ENCODE results near the gene MUC2.
"Not testable (repeated sequence)": the region's sequence is repeated elsewhere in the genome, so short reads cannot be mapped to it uniquely, and the experiment has no call there.

Gene MUC2

GRCh38 chr11:1103401-1104360, 29.0 kb downstream of the MUC2 start:
- no peak for DNase-seq (ENCODE audit: low read depth in 2 of 3, low spot score in 2 of 3)

DNA sequence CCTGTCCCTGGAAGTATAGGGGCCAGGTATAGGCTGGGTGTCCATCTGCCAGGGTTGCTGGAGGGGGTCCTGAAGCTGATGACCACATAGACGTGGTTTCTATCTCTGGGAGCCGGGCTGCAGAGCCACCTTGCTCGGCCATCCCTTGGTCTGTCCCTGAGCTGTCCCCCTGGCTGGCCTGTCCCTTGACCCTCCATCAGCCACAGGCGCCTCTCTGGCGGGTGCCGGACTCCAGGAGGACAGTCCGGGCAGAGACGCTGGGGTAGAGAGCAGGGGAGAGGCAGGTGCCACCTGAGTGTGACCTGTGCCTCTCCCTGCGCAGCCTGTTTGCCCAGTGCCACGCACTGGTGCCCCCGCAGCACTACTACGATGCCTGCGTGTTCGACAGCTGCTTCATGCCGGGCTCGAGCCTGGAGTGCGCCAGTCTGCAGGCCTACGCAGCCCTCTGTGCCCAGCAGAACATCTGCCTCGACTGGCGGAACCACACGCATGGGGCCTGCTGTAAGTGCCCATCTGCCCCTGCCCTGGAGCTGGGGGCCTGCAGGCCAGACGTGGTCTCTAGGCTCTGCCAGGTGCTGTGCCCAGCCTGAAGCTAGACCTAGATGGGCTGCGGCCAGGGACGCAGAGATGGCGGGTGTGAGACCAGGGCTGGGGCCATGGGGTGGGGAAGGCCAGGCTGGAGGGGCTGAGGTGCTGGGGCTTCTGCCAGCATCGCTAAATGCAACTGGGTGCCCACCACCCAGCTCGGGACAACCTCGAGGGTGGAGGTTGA, 29.9 kb downstream of the MUC2 start:
- no peak for DNase-seq (ENCODE audit: low read depth in 2 of 3, low spot score in 2 of 3)

GRCh38 chr11:1105183-1105565, 30.5 kb downstream of the MUC2 start:
- DNase-seq (ENCODE audit: low read depth in 2 of 3, low spot score in 2 of 3) = no peak

GRCh38 chr11:1106387-1106786, 31.7 kb downstream of the MUC2 start:
- DNase-seq (ENCODE audit: low read depth in 2 of 3, low spot score in 2 of 3) = no peak

- no peak for DNase-seq (ENCODE audit: low read depth in 2 of 3, low spot score in 2 of 3)
These were observed 32.9 kb downstream of the MUC2 start for GRCh38 chr11:1107316-1108245.

- DNase-seq (ENCODE audit: low read depth in 2 of 3, low spot score in 2 of 3) = no peak
These were observed 33.7 kb downstream of the MUC2 start for GRCh38 chr11:1108246-1108900.

GRCh38 chr11:1109101-1109917, 34.6 kb downstream of the MUC2 start:
- no peak for DNase-seq (ENCODE audit: low read depth in 2 of 3, low spot score in 2 of 3)

- no peak for DNase-seq (ENCODE audit: low read depth in 2 of 3, low spot score in 2 of 3)
These were observed 35.4 kb downstream of the MUC2 start for GRCh38 chr11:1109918-1110705.

DNA sequence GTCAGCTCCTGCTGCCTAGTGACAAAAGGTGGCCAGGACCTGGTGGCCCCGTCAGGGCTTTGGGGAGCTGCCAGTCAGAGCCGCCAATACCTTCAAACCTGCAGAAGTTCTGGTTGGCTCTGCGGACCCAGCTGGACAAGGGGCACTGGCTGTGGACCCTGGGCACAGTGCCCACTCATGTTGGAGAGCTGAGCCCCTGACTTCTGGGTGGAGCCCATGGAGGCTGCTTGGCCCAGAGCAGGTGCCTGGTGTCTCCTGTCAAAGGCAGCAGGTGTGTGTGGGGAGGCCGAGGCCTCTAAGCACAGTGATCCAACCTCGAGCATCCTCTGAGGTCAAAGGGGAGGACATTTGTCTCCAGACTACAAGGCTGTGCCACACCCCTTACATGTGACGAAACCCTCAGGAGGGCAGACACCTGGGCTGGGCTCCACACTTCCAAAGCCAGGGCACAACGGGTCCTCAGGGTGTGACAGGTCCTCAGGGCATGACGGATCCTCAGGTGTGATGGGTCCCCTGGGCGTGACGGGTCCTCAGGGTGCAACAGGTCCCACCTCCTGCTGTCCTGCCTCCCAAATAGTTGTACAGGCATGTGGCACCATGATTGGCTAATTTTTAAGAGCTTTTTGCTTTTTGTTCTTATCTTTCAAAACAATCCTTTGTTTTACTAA, 37.0 kb downstream of the MUC2 start:
- DNase-seq (ENCODE audit: low read depth in 2 of 3, low spot score in 2 of 3) = no peak

DNA sequence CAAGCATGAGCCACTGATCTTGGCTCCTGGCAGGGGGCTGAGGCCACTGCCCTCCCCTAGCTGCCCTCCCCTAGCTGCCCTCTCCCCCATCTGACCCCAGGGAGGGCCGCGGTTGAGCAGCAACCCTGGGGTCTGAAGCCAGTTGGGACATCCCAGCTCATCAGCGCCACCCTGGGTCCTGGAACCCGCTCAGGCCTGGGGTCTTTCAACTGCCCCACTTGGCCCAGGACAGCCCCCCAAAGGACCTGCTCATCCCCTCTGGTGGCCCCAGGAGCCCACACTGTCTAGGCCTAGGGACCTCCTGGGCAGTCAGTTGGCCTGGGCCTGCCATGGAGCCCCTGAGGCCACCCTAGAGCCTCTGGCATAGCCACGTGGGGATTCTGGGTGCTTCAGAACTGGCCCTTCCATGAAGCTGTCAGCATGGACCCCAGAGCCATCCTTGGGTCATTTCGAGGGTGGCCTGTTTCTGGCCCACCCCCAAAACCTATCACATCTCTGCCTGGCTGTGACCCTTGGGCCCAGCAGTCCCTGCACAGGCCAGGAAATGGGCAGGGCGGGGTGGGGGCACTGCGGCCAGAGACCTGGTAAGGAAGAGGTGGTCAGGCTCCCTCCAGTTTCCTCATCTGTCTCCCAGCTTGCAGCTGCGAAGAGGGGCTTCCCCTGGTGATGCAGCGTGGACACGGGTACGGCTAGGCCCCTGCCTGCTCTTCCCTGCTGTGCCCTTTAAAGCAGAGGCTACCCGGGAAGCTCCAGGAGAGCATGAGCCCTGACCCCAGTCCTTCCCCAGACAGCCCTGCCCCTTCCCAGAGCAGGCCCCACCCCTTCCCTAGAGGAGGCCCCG, 37.9 kb downstream of the MUC2 start:
- no peak for DNase-seq (ENCODE audit: low read depth in 2 of 3, low spot score in 2 of 3)

DNA sequence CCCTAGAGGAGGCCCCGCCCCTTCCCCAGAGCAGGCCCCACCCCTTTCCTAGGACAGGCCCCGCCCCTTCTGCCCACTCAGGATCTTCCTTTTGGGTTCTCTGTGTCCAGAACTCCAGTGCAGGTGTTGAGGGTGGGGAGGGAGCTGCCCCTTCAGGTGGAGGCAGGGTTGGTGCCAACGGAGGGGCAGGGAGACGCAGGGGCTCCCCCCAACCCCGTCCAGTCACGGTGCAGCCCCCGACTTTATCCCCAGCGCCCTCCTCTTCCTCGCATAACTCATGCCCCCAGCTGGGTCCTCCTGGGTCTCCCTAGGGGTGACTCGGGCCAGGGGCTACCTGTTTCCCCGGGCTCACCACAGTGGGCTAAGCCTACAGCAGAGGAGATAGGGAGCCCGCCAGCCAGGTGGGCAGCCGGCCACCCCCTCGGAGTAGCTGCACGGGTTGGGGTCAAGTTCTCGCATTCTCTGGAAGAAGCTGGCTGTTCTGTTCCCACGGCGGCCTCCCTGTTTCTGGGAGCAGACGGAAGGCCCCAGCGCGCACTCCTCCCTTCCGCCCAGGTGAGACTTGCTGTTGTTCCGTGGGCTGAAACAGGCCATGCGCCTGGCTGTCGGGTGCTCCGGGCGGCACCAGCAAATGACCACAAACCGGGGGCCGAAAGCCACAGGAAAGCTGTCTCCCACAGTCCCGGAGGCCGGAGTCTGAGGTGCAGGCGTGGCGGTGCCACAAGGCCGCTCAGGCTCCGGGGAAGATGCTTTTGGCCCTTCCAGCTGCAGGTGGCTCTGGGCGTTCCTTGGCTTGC, 38.9 kb downstream of the MUC2 start:
- no peak for DNase-seq (ENCODE audit: low read depth in 2 of 3, low spot score in 2 of 3)

GRCh38 chr11:1115292-1115691, 40.6 kb downstream of the MUC2 start:
- DNase-seq (ENCODE audit: low read depth in 2 of 3, low spot score in 2 of 3) = not testable (repeated sequence)

GRCh38 chr11:1116104-1116503, 41.4 kb downstream of the MUC2 start:
- no peak for DNase-seq (ENCODE audit: low read depth in 2 of 3, low spot score in 2 of 3)

GRCh38 chr11:1116666-1117390, 42.2 kb downstream of the MUC2 start:
- DNase-seq (ENCODE audit: low read depth in 2 of 3, low spot score in 2 of 3) = no peak

DNA sequence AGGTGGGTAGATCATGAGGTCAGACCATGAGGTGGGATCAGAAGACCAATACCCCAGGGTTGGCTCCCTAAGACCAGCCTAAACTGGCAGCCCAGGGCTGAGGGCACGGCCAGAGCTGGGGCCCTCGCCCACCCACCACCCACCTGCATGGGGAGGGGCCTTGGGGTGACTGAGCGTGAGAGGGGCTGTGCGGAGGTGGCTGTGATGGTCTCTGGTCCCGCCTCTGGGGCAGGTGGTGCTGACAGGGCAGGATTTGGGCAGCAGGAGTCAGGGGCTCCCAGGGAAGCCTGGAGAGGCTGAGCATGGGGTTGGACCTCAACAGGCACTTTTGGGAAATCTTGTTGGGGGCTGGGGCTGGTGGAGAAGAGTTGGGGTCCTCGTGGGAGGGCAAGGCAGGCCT, 43.3 kb downstream of the MUC2 start:
- DNase-seq (ENCODE audit: low read depth in 2 of 3, low spot score in 2 of 3) = no peak

Measured in activated CD8-positive, alpha-beta memory T cell treated with anti-CD3 and anti-CD28 coated beads for 48 hours (primary cell).